Activated T-cell treated with anti-CD3 and anti-CD28 coated beads, Interleukin-2, amount 50 U/mL, for 72 hours (primary cell): ENCODE data around the gene FAM76B. TPM values are rescaled to one million over a fixed set of nuclear protein-coding genes. Genes with fewer than 3 reads are reported as not detected.
A peak's percentile ranks its signal among the peaks of the same experiment; 100 is the strongest.

ENCODE experiments used
- ATAC-seq, 2 donors: fragments of 150-1000 bp; cut with Tn5 transposase; replicated peaks in 1 of 2; 2 replicates each; pipeline ENCODE4 v1.10.0; 2021; ENCODE audit warnings: moderate library complexity in 2 of 2, mild to moderate bottlenecking in 1 of 2
- DNase-seq, 2 donors: peaks; one replicate each; pipeline ENCODE4 v3.0.0; 2021 to 2022; ENCODE audit warnings: mixed read lengths in 1 of 2
- H3K27ac Mint-ChIP-seq: one replicate; pipeline ENCODE4 v1.8.0; 2022; ENCODE audit warnings: mild to moderate bottlenecking, moderate library complexity, mixed read lengths
- H3K27me3 Mint-ChIP-seq: one replicate; pipeline ENCODE4 v1.8.0; 2022; ENCODE audit warnings: low read depth, mixed read lengths
- H3K36me3 Mint-ChIP-seq, 2 donors: one replicate each; pipeline ENCODE4 v1.8.0; 2022; ENCODE audit warnings: mixed read lengths in 2 of 2, mild to moderate bottlenecking in 1 of 2; ENCODE audit not compliant: insufficient read depth in 2 of 2
- H3K4me1 Mint-ChIP-seq: one replicate; pipeline ENCODE4 v1.8.0; 2022; ENCODE audit warnings: low read depth, mixed read lengths
- H3K4me3 Mint-ChIP-seq, 2 donors: one replicate each; pipeline ENCODE4 v1.8.0; 2022; ENCODE audit warnings: mild to moderate bottlenecking in 2 of 2, mixed read lengths in 2 of 2, moderate library complexity in 2 of 2
- H3K9me3 Mint-ChIP-seq, 2 donors: one replicate each; pipeline ENCODE4 v1.8.0; 2022; ENCODE audit warnings: mixed read lengths in 2 of 2
- total RNA-seq, 2 donors: library from RNA; stranded (reverse); gene quantifications; one replicate each; pipeline ENCODE4 v1.2.3, GENCODE V29; 2022

The FAM76B gene
- total RNA-seq, 2 donors from 2014 or later = 60.6 to 64.0 TPM

- Mint-ChIP-seq H3K36me3 (peaks cover 15 to 61% of the 10 kb centered on the region in 2 donors), H3K4me3 (no peak overlapping the region)
Observed at GRCh38 chr11:95803973-95804372, 14.4 kb upstream of the FAM76B start.

DNA sequence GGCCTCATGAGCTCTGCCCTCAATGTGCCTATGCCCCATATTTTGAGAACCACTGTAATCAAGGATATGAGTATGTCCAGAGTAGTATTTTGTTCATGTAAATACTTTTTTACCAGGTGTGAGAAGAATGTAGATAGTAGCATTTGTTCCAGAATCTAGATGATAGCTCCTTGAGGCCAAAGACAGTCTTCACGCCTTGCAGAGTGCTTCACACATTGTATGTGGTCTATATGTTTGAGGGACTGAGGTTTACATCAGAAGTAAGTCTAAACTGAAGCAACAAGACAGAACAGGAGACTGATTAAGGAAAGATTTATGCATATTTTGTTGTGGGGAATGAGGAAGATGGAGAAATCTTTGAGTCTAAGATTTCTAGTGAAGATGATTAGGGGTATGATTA lies 13.2 kb upstream of the FAM76B start:
- Mint-ChIP-seq H3K4me3 (no peak overlapping the region), H3K4me1 (no peaks in the 10 kb centered on the region), H3K36me3 (peaks cover 13 to 58% of the 10 kb centered on the region in 2 donors), H3K27me3 (no peaks in the 10 kb centered on the region), H3K9me3 (peaks cover 2 to 3% of the 10 kb centered on the region in 2 donors), H3K27ac (no peak overlapping the region)
- ATAC-seq (no peak), DNase-seq (no peak)

More at GRCh38 chr11:95803973-95804372, 14.4 kb upstream of the FAM76B start:
- DNase-seq = no peak
- no peak for ATAC-seq
- H3K27ac Mint-ChIP-seq = no peak overlapping the region
- H3K27me3 Mint-ChIP-seq = no peaks in the 10 kb centered on the region
- peaks cover 5 to 9% of the 10 kb centered on the region in 2 donors for H3K9me3 Mint-ChIP-seq
- H3K4me1 Mint-ChIP-seq = no peaks in the 10 kb centered on the region

- Mint-ChIP-seq H3K27me3 (no peaks in the 10 kb centered on the region), H3K36me3 (peaks cover 8 to 45% of the 10 kb centered on the region in 2 donors), H3K27ac (no peak overlapping the region), H3K4me3 (no peak overlapping the region), H3K4me1 (peaks cover 7% of the 10 kb centered on the region), H3K9me3 (no peaks in the 10 kb centered on the region)
- ATAC-seq (no peak), DNase-seq (no peak)
Observed at GRCh38 chr11:95800438-95800837, 10.9 kb upstream of the FAM76B start.

- Mint-ChIP-seq H3K4me1 (peaks cover 16% of the 10 kb centered on the region), H3K9me3 (no peaks in the 10 kb centered on the region), H3K4me3 (no peak overlapping the region), H3K27me3 (no peaks in the 10 kb centered on the region), H3K27ac (peak overlapping the region; percentile 5), H3K36me3 (peaks cover 8 to 42% of the 10 kb centered on the region in 2 donors)
- ATAC-seq = no peak
- no peak for DNase-seq
Observed at GRCh38 chr11:95799546-95799945, 10.0 kb upstream of the FAM76B start.

GRCh38 chr11:95796501-95796900 lies 6.9 kb upstream of the FAM76B start:
- ATAC-seq (no peak), DNase-seq (no peak)
- H3K27ac Mint-ChIP-seq = no peak overlapping the region
- H3K36me3 Mint-ChIP-seq = peaks cover 8 to 34% of the 10 kb centered on the region in 2 donors
- H3K27me3 Mint-ChIP-seq = no peaks in the 10 kb centered on the region
- H3K4me1 Mint-ChIP-seq = peaks cover 46% of the 10 kb centered on the region
- H3K9me3 Mint-ChIP-seq = no peaks in the 10 kb centered on the region
- H3K4me3 Mint-ChIP-seq = no peak overlapping the region

DNA sequence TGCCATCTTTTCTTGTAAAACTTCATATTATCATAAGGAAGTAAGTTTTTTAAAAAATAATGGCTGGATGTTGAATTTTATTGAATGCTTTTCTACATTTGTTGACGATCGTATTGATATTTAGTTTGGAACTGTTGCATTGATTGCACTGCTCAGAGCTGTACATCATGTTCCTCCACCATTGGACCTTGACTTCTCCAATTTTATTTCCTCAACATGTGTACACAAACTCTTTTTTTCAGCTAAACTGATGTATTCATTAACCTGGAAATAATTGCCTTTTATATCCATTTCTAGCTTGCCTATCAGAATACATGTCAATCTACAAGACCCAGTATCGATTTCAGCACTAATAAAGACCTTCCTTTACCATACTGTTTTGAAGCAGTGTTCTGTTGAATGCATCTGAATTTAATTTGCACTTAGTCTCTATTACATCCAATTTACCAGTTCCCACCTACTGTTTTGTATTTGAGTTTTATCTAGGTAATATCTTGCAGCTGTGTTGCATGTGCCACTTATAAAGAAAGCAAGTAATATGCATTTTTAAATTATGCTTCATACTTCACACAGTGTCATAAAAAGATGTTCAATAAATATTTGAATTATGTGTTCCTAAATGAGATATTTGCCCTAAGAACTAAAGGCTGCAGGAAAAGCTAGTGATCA lies 6.2 kb upstream of the FAM76B start:
- H3K4me3 Mint-ChIP-seq = no peak overlapping the region
- H3K9me3 Mint-ChIP-seq = no peaks in the 10 kb centered on the region
- DNase-seq (no peak), ATAC-seq (no peak)
- no peaks in the 10 kb centered on the region for H3K27me3 Mint-ChIP-seq
- H3K4me1 Mint-ChIP-seq = peaks cover 52% of the 10 kb centered on the region
- H3K27ac Mint-ChIP-seq = no peak overlapping the region
- H3K36me3 Mint-ChIP-seq = peaks cover 11 to 31% of the 10 kb centered on the region in 2 donors

DNA sequence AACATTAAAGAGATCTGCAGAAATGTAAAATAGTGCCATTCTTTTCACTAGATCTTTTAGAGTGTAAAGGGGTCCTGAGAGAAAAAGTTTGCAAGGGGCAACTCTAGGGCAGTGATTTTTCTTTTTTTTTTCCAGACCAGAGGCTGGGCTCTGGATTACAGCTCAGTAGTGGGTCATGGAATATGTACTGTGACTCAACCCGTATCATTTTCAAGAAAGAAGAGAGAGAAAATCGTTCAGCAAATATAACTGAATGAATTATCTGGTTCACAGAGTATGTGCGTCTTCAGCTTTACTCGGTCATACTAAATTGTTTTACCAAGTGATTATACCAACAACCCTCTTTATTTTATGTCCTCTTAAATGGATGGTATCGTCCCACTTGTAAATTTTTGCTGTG lies 4.5 kb upstream of the FAM76B start:
- Mint-ChIP-seq H3K4me1 (peaks cover 52% of the 10 kb centered on the region), H3K27ac (no peak overlapping the region), H3K36me3 (peaks cover 7 to 20% of the 10 kb centered on the region in 2 donors), H3K27me3 (no peaks in the 10 kb centered on the region), H3K9me3 (no peaks in the 10 kb centered on the region), H3K4me3 (peak overlapping the region; percentile 11 to 41)
- ATAC-seq (no peak), DNase-seq (no peak)

- ATAC-seq (no peak), DNase-seq (no peak)
- peaks cover 57% of the 10 kb centered on the region for H3K4me1 Mint-ChIP-seq
- no peaks in the 10 kb centered on the region for H3K27me3 Mint-ChIP-seq
- no peak overlapping the region for H3K27ac Mint-ChIP-seq
- peak overlapping the region; percentile 8 to 22 for H3K4me3 Mint-ChIP-seq
- no peaks in the 10 kb centered on the region for H3K9me3 Mint-ChIP-seq
- peaks cover 6 to 22% of the 10 kb centered on the region in 2 donors for H3K36me3 Mint-ChIP-seq
Observed at GRCh38 chr11:95793116-95793515, 3.5 kb upstream of the FAM76B start.

DNA sequence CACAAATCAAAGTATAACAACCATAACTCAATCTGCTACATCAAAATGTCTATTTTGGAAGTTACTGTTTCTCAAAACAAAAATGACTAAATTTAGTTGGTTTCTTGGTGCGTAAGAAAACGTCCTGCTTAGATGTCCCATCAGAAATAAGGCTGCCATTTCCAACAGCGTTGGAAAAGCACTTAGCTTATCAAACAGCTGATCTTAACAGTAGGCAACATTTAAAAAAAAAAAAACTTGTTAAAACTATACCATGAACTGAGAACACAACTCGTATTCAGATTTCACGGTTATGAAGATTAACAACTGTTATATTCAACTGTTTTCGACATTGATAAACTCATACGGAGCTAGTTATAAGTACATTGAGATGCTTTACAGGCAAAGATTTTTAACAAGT lies 3.1 kb upstream of the FAM76B start:
- H3K27me3 Mint-ChIP-seq = no peaks in the 10 kb centered on the region
- peak overlapping the region; percentile 8 to 22 for H3K4me3 Mint-ChIP-seq
- no peak overlapping the region for H3K27ac Mint-ChIP-seq
- H3K9me3 Mint-ChIP-seq = no peaks in the 10 kb centered on the region
- peaks cover 6 to 26% of the 10 kb centered on the region in 2 donors for H3K36me3 Mint-ChIP-seq
- H3K4me1 Mint-ChIP-seq = peaks cover 61% of the 10 kb centered on the region
- ATAC-seq (no peak), DNase-seq (no peak)

GRCh38 chr11:95792200-95792599 lies 2.6 kb upstream of the FAM76B start:
- Mint-ChIP-seq H3K27ac (peak overlapping the region; percentile 100), H3K36me3 (peaks cover 6 to 27% of the 10 kb centered on the region in 2 donors), H3K4me3 (peak overlapping the region; percentile 88 to 100), H3K9me3 (no peaks in the 10 kb centered on the region), H3K4me1 (peaks cover 64% of the 10 kb centered on the region), H3K27me3 (no peaks in the 10 kb centered on the region)
- DNase-seq (no peak), ATAC-seq (no peak)

- Mint-ChIP-seq H3K9me3 (no peaks in the 10 kb centered on the region), H3K4me1 (peaks cover 68% of the 10 kb centered on the region), H3K36me3 (peaks cover 6 to 31% of the 10 kb centered on the region in 2 donors), H3K27me3 (no peaks in the 10 kb centered on the region), H3K27ac (peak overlapping the region; percentile 100), H3K4me3 (peak overlapping the region; percentile 88 to 100)
- DNase-seq (no peak), ATAC-seq (no peak)
Observed at GRCh38 chr11:95791709-95792033, 2.1 kb upstream of the FAM76B start.

DNA sequence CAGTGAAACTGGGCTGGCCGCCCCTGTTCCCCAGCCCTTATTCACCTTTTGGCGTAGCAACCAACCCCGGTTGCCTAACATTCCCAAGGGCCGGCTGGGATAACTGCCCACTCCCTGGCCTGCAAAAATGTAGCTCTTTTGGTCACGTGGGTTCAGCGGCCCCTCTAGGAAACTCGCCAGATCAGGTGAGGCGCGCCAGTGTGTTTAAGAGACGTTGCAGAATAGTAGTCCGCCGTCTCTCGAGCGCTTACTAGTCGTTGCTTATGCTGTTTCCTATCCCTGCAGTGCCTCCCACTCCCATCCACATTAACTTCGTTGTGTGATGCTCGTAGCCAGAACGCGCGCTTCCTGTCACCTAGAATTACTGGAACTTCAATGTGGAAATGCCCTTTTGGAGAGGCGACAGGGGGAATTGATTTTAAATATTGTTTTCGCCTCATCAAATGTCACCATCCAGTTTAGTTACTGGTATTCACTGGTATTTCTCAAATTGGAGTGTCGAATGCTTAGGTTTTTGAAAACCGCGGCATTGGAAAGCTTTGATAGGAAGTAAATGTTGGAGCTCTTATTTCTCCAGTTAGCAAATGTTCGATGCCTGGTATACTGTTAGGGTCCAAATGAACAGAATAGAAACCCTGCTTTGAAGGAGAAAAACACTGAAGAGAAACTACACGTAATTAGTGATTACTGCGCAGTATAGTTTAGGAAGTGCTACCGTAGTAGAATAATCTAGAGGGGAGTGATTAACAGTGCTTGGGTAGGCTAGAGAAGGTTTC lies 1.5 kb upstream of the FAM76B start:
- Mint-ChIP-seq H3K9me3 (no peaks in the 10 kb centered on the region), H3K4me1 (peaks cover 73% of the 10 kb centered on the region), H3K4me3 (peak overlapping the region; percentile 88 to 100), H3K36me3 (peaks cover 6 to 33% of the 10 kb centered on the region in 2 donors), H3K27ac (peak overlapping the region; percentile 100), H3K27me3 (no peaks in the 10 kb centered on the region)
- DNase-seq (peak; percentile 61 to 64), ATAC-seq (peak in 1 of 2 donors; percentile 5)

DNA sequence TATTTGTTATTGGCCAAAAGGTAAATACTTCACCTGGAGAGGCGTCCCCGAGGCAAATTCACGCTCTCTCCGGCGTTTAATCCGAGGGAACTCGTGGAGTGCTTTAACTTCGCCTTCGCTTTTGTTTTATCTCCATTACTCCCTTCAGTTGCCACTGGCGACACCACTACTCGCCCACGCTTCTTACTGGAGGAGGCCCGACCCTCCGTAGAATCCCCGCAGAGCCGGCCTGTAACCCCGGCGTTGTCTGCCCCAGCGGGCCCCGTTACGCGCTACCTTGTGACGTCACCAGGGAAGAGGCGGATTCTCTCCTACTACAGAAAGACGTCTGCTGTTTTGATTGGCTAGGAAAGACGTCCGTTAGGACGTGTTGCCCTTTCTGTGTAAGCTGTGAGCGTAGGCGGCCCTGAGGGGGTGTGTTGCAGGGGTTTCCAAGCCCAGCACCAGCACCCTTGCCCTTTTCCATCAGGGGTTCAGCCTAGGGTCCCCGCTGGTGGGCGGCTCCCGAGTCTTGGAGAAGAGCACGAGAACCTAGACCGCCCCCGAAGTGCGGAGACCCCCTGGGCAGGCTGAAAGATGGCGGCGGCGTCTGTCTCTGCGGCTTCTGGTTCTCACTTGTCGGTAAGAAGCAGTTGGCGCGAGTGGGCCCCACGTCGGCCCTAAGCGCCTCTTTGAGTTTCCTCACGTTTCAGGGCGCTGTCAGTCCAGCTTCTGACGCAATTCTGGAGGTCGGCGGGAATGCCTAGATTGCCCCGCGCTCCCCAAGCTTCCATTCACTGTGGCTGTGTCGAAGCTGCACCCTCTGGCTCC lies 746 bp upstream of the FAM76B start, which contains the start of gene CEP57:
Gene CEP57, plus strand, starts transcription at position 376 of the 810 bp plus-strand sequence. Its CDS starts 201 bp downstream, at position 577.
- Mint-ChIP-seq H3K4me1 (peaks cover 77% of the 10 kb centered on the region), H3K27me3 (no peaks in the 10 kb centered on the region), H3K9me3 (no peaks in the 10 kb centered on the region), H3K4me3 (peak within 1 kb of the TSS; percentile 88 to 100), H3K27ac (peak within 1 kb of the TSS; percentile 100), H3K36me3 (peaks cover 11 to 38% of the 10 kb centered on the region in 2 donors)
- ATAC-seq = peak; percentile 71 to 74
- peak; percentile 95 to 97 for DNase-seq
